Endodermal cell (in vitro differentiated cells): ENCODE measurements around the gene GSDME. TPM values are rescaled to one million over a fixed set of nuclear protein-coding genes. Genes with fewer than 3 reads are reported as not detected.
A peak's percentile ranks its signal among the peaks of the same experiment; 100 is the strongest.

Experiments
- DNase-seq: peaks from one replicate; pipeline ENCODE4 v3.0.0-alpha.2; 2017
- H3K27ac ChIP-seq: 2 replicates; pipeline ENCODE4 v1.5.1; 2013; ENCODE audit warnings: mild to moderate bottlenecking, low read depth, low read length, moderate library complexity
- H3K27me3 ChIP-seq: 2 replicates; pipeline ENCODE4 v1.6.1; 2013; ENCODE audit warnings: mild to moderate bottlenecking, low read length, moderate library complexity; ENCODE audit not compliant: insufficient read depth, control insufficient read depth, poor library complexity, severe bottlenecking
- H3K36me3 ChIP-seq: 2 replicates; pipeline ENCODE4 v1.7.0; 2013; ENCODE audit warnings: mild to moderate bottlenecking, low read length, moderate library complexity; ENCODE audit not compliant: control insufficient read depth, insufficient read depth
- H3K4me1 ChIP-seq: one replicate; pipeline ENCODE4 v1.7.0; 2013; ENCODE audit warnings: low read length; ENCODE audit not compliant: control insufficient read depth, insufficient read depth
- H3K4me3 ChIP-seq: 2 replicates; pipeline ENCODE4 v1.5.1; 2013; ENCODE audit warnings: mild to moderate bottlenecking, low read length, moderate library complexity
- H3K9ac ChIP-seq: 2 replicates; pipeline ENCODE4 v1.6.1; 2013; ENCODE audit warnings: mild to moderate bottlenecking, low read length, moderate library complexity; ENCODE audit not compliant: poor library complexity, severe bottlenecking; ENCODE audit errors: extremely low read depth
- H3K9me3 ChIP-seq: 2 replicates; pipeline ENCODE4 v1.6.1; 2013; ENCODE audit warnings: mild to moderate bottlenecking, low read length, moderate library complexity; ENCODE audit not compliant: control insufficient read depth
- H3K27ac Mint-ChIP-seq: 2 replicates; pipeline ENCODE4 v1.8.0; 2020; ENCODE audit warnings: mixed read lengths
- H3K27me3 Mint-ChIP-seq: 2 replicates; pipeline ENCODE4 v1.8.0; 2021; ENCODE audit warnings: mild to moderate bottlenecking, mixed read lengths; ENCODE audit not compliant: insufficient read depth
- H3K36me3 Mint-ChIP-seq: 2 replicates; pipeline ENCODE4 v1.8.0; 2020; ENCODE audit warnings: low read depth, mixed read lengths
- H3K4me1 Mint-ChIP-seq: 2 replicates; pipeline ENCODE4 v1.8.0; 2020; ENCODE audit warnings: mixed read lengths
- H3K4me3 Mint-ChIP-seq: 2 replicates; pipeline ENCODE4 v1.8.0; 2020; ENCODE audit warnings: mild to moderate bottlenecking, moderate library complexity, mixed read lengths
- H3K9me3 Mint-ChIP-seq: 2 replicates; pipeline ENCODE4 v1.8.0; 2020; ENCODE audit warnings: mild to moderate bottlenecking, mixed read lengths
- WGBS, 2 experiments: methylation state at CpG; one replicate each; pipeline versions ENCODE4 v1.1.5 to v1.1.7; 2013; ENCODE audit warnings: missing lambda C conversion rate in 2 of 2, mixed read lengths in 1 of 2; ENCODE audit not compliant: insufficient coverage in 1 of 2, insufficient read length in 1 of 2; 5-methylcytosine and 5-hydroxymethylcytosine counted together
- total RNA-seq, 2 donors: library from RNA; stranded (reverse); fragmentation: NEBNext Ultra II Directional in 1 of 2; extraction: Animal tissue kit (Norgen Biotek cat#: 25700) in 1 of 2; gene quantifications; 2 replicates in 1 of 2; 3 replicates in 1 of 2; pipeline ENCODE4 v1.2.1, GENCODE V29; 2021
- TF ChIP-seq, protein P1 (sequence below): fragments of 200-600 bp; sonication (generic); conservative IDR thresholded peaks from 2 replicates; pipeline ENCODE4 v1.5.0; 2021; ENCODE audit warnings: antibody characterized with exemption, mild to moderate bottlenecking

The GSDME gene
- total RNA-seq, 2 donors from 2014 or later, result 8.9 to 17.9 TPM

DNA sequence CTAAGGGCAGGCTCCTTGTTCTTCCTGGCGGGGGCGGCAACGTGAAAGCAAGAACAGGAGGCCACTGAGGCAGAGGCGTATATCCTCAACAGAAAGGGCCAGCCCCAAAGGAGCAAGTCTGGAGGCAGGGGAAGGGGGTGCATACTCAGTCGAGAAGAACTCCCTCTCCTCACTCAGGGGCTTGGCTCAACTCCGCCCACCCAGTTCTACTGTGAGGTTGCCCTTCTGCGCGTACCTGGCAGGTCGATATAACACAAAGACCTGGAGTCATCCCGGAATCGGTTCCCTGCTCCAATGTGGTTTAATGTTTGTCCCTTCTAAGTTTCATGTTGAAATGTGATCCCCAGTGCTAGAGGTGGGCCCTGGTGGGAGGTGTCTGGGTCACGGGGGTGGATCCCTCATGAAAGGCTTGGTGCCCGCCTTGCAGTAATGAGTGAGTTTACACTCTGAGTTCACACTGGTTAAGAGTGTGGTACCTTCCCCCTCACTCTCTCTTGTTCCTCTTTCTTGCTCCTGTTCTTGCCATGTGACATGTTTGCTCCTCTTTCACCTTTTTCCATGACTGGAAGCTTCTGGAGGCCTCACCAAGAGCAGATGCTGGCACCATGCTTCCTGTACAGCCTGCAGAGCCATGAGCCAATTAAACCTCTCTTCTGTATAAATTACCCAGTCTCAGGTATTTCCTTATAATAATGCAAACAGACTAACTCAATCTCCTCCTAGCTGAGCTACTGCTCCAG lies 32.6 kb downstream of the GSDME start:
- H3K27me3 Mint-ChIP-seq, result no peaks in the 10 kb centered on the region
- no peaks in the 10 kb centered on the region for H3K36me3 ChIP-seq
- 94 to 100% methylated on average over 7 to 13 of the region's 13 CpGs for WGBS, 2 experiments
- H3K9me3 ChIP-seq, result peaks cover 2% of the 10 kb centered on the region
- TF ChIP-seq, protein P1, sequence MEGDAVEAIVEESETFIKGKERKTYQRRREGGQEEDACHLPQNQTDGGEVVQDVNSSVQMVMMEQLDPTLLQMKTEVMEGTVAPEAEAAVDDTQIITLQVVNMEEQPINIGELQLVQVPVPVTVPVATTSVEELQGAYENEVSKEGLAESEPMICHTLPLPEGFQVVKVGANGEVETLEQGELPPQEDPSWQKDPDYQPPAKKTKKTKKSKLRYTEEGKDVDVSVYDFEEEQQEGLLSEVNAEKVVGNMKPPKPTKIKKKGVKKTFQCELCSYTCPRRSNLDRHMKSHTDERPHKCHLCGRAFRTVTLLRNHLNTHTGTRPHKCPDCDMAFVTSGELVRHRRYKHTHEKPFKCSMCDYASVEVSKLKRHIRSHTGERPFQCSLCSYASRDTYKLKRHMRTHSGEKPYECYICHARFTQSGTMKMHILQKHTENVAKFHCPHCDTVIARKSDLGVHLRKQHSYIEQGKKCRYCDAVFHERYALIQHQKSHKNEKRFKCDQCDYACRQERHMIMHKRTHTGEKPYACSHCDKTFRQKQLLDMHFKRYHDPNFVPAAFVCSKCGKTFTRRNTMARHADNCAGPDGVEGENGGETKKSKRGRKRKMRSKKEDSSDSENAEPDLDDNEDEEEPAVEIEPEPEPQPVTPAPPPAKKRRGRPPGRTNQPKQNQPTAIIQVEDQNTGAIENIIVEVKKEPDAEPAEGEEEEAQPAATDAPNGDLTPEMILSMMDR, result no peak
- DNase-seq, result no peak
- peaks cover 21% of the 10 kb centered on the region for H3K4me1 Mint-ChIP-seq
- H3K27ac Mint-ChIP-seq, result no peak overlapping the region
- H3K9ac ChIP-seq, result no peak overlapping the region
- H3K4me3 Mint-ChIP-seq, result no peak overlapping the region
- H3K4me1 ChIP-seq, result no peaks in the 10 kb centered on the region
- H3K36me3 Mint-ChIP-seq, result no peaks in the 10 kb centered on the region
- no peaks in the 10 kb centered on the region for H3K27me3 ChIP-seq
- H3K27ac ChIP-seq, result no peak overlapping the region
- H3K4me3 ChIP-seq, result no peak overlapping the region
- H3K9me3 Mint-ChIP-seq, result no peaks in the 10 kb centered on the region

DNA sequence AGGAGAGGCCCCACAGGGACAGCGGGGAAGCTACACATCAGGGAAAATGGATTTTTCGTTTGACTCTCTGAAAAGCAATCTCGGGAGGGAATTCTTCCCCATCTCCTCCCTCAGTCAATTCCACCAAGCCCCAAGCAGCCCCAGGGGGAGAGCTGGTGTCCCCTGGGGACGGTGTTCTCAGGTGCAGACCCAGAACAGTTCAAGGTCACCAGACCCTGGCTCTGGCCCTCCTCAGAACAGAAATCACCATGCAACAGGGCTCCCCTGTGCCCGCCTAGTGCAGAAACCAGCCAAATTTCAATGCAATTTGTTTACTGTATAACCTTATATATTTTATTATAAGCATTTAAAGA lies 34.1 kb downstream of the GSDME start:
- WGBS, 2 experiments, result 84 to 100% methylated on average over 1 to 5 of the region's 5 CpGs
- H3K4me3 ChIP-seq, result no peak overlapping the region
- no peak overlapping the region for H3K9ac ChIP-seq
- peaks cover 4% of the 10 kb centered on the region for H3K9me3 ChIP-seq
- H3K27me3 ChIP-seq, result no peaks in the 10 kb centered on the region
- H3K36me3 ChIP-seq, result no peaks in the 10 kb centered on the region
- Mint-ChIP-seq H3K27me3 (no peaks in the 10 kb centered on the region), H3K36me3 (peaks cover 2% of the 10 kb centered on the region), H3K27ac (no peak overlapping the region), H3K4me3 (no peak overlapping the region), H3K9me3 (peaks cover 1% of the 10 kb centered on the region), H3K4me1 (peaks cover 32% of the 10 kb centered on the region)
- no peak overlapping the region for H3K27ac ChIP-seq
- peaks cover 11% of the 10 kb centered on the region for H3K4me1 ChIP-seq
- no peak for DNase-seq
- TF ChIP-seq, protein P1, result peak; percentile 14

DNA sequence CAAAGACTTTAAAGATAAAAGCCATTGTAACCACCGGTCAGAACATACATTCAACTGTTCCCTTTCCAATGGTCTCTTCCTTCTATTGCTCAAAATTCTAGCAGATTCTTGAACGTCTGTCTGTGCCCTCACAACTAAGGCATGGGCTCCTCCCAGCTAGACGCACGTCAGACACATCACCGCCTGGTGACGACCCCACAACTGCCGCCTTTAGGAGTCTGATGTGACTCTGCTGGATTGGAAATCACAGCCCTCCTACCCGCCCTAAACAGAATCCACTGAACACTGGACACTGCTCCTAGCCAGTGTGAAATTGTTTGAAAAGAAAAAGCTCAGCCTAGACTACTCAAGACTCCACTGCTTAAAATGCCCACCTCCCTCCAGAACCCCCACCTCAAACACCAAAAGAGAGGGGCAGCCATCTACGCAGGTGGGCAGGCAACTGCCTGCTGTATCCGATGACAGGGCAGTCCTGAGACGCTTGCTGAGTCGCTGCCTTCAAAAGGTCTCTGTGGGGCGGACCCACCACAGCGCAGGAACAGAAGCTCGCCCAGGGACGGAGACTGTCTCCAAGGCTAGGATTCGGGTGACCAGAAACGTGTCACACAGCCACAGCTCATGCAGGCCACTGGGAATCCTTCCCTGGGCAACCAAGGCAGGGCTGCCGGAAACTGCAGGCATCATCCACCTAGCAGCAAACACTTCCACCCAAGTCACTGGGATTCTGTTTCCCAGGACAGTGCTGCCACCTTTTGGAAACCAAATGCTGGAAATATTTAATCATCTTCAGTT lies 34.7 kb downstream of the GSDME start:
- H3K9me3 ChIP-seq, result peaks cover 4% of the 10 kb centered on the region
- 81 to 86% methylated on average over 9 to 19 of the region's 19 CpGs for WGBS, 2 experiments
- DNase-seq, result peak; percentile 77
- H3K27me3 ChIP-seq, result no peaks in the 10 kb centered on the region
- TF ChIP-seq, protein P1, result peak; percentile 71
- Mint-ChIP-seq H3K27me3 (no peaks in the 10 kb centered on the region), H3K36me3 (peaks cover 2% of the 10 kb centered on the region), H3K4me3 (no peak overlapping the region), H3K9me3 (peaks cover 1% of the 10 kb centered on the region), H3K4me1 (peaks cover 38% of the 10 kb centered on the region), H3K27ac (peak overlapping the region; percentile 12)
- no peak overlapping the region for H3K4me3 ChIP-seq
- no peak overlapping the region for H3K27ac ChIP-seq
- no peak overlapping the region for H3K9ac ChIP-seq
- peaks cover 14% of the 10 kb centered on the region for H3K4me1 ChIP-seq
- H3K36me3 ChIP-seq, result no peaks in the 10 kb centered on the region
